HepG2 (cell line): ENCODE data around the gene KLF11. TPM values are rescaled to one million over a fixed set of nuclear protein-coding genes. Genes with fewer than 3 reads are reported as not detected.

Experiments used
- ATAC-seq: fragments of 200-7000 bp; cut with Tn5 transposase; 3 replicates; pipeline ENCODE4 v1.9.1; 2020; ENCODE audit warnings: mild to moderate bottlenecking, moderate library complexity
- BruUV-seq: library from RNA; stranded (reverse); fragments of 400-500 nt; replicated peaks from 2 replicates; lab custom pipeline; 2021; lab: Mats Ljungman, UMichigan
- CTCF ChIA-PET: fragments of 300-600 bp; formaldehyde crosslinking; extraction: SDS; loops from one replicate; lab custom pipeline; 2021; ENCODE audit warnings: low total read pairs, inconsistent platforms, low intra/inter-chr PET ratio; lab: Yijun Ruan, JAX
- POLR2A ChIA-PET: fragments of 350-600 bp; sonication (Branson Sonifier 250); formaldehyde crosslinking; loops from one replicate; lab custom pipeline; 2020; ENCODE audit warnings: antibody characterized with exemption, inconsistent platforms; lab: Yijun Ruan, JAX
- DNase-seq: peaks from one replicate; pipeline ENCODE4 v3.0.0-alpha.2; 2015; ENCODE audit warnings: low spot score
- FAIRE-seq: peaks from 3 replicates; lab custom pipeline; 2011; peaks lifted over from hg19 to GRCh38; lab: Jason Lieb, UNC
- H2AFZ ChIP-seq: one replicate; pipeline ENCODE4 v1.6.1; 2011; ENCODE audit warnings: low read length, inconsistent platforms
- H3K27ac ChIP-seq: fragments of 300-600 bp; 3 replicates; pipeline ENCODE4 v1.8.0; 2011; ENCODE audit warnings: mixed run types, mild to moderate bottlenecking, mixed read lengths, low read length, inconsistent platforms; ENCODE audit not compliant: insufficient read depth; ENCODE audit errors: extremely low read length
- H3K27me3 ChIP-seq, 2 experiments: fragments of 200-600 bp in 1 of 2; 2 replicates in 1 of 2; 3 replicates in 1 of 2; pipeline versions ENCODE4 v1.6.0 to v1.8.0; 2011; ENCODE audit warnings: low read length in 2 of 2, mild to moderate bottlenecking in 2 of 2, moderate library complexity in 2 of 2, inconsistent platforms in 1 of 2; ENCODE audit not compliant: insufficient read depth in 2 of 2, control insufficient read depth in 1 of 2
- H3K36me3 ChIP-seq, 2 experiments: fragments of 200-600 bp in 1 of 2; replicated peaks in 1 of 2; 2 replicates in 1 of 2; 3 replicates in 1 of 2; pipeline versions ENCODE4 v1.5.1 to v1.8.0; 2011; ENCODE audit warnings: low read length in 2 of 2, inconsistent platforms in 1 of 2; ENCODE audit not compliant: insufficient read depth in 2 of 2, control insufficient read depth in 1 of 2
- H3K4me1 ChIP-seq: 2 replicates; pipeline ENCODE4 v1.5.1; 2012; ENCODE audit warnings: low read length, inconsistent platforms; ENCODE audit not compliant: insufficient read depth
- H3K4me2 ChIP-seq: 2 replicates; pipeline ENCODE4 v1.6.0; 2011; ENCODE audit warnings: low read depth, low read length, inconsistent platforms
- H3K4me3 ChIP-seq, 3 experiments: fragments of 200-600 bp in 1 of 3; sonication (generic), shearing (Covaris generic) in 1 of 3; replicated peaks in 1 of 3; 2 replicates each; pipeline ENCODE4 v1.5.1; 2011 to 2016; ENCODE audit warnings: low read length in 3 of 3, inconsistent platforms in 2 of 3, low read depth in 2 of 3, mild to moderate bottlenecking in 2 of 3, control low read depth in 1 of 3, mixed read lengths in 1 of 3; ENCODE audit not compliant: insufficient read depth in 1 of 3
- H3K79me2 ChIP-seq: one replicate; pipeline ENCODE4 v1.6.1; 2011; ENCODE audit warnings: low read length, inconsistent platforms; ENCODE audit not compliant: insufficient read depth
- H3K9ac ChIP-seq: 2 replicates; pipeline ENCODE4 v1.6.0; 2011; ENCODE audit warnings: mild to moderate bottlenecking, low read depth, low read length, inconsistent platforms; ENCODE audit not compliant: insufficient read depth
- H3K9me3 ChIP-seq: 2 replicates; pipeline ENCODE4 v1.5.1; 2012; ENCODE audit warnings: mild to moderate bottlenecking, low read length
- H4K20me1 ChIP-seq: 2 replicates; pipeline ENCODE4 v1.6.0; 2011; ENCODE audit warnings: inconsistent platforms, mild to moderate bottlenecking, low read length, moderate library complexity; ENCODE audit not compliant: insufficient read depth
- DNMT3B ChIP-seq: conservative IDR thresholded peaks from 2 replicates; pipeline ENCODE4 v1.6.1; 2016; ENCODE audit warnings: missing biosample characterization, control low read depth
- HNF1A ChIP-seq, 2 experiments: sonication (generic) in 1 of 2; formaldehyde crosslinking in 1 of 2; IDR thresholded peaks; 2 replicates each; pipeline versions ENCODE4 v1.4.0 to v1.6.1; 2016 to 2020; ENCODE audit warnings: borderline replicate concordance in 1 of 2, low read depth in 1 of 2, mild to moderate bottlenecking in 1 of 2, missing genetic modification reagents in 1 of 2
- NFIB ChIP-seq: sonication (generic); formaldehyde crosslinking; IDR thresholded peaks from 2 replicates; pipeline ENCODE4 v1.9.0; 2021; ENCODE audit warnings: missing genetic modification reagents, mild to moderate bottlenecking, borderline replicate concordance
- NR1H2 ChIP-seq: sonication (generic); formaldehyde crosslinking; IDR thresholded peaks from 2 replicates; pipeline ENCODE4 v1.8.1; 2022; ENCODE audit warnings: low read depth, missing genetic modification reagents, borderline replicate concordance
- ZEB1 ChIP-seq: IDR thresholded peaks from 2 replicates; pipeline ENCODE4 v1.6.1; 2012; ENCODE audit warnings: mild to moderate bottlenecking, low read depth, inconsistent platforms; ENCODE audit not compliant: insufficient replicate concordance
- WGBS: methylation state at CpG from one replicate; pipeline ENCODE4 v1.1.6; 2017; ENCODE audit warnings: low lambda C conversion rate; 5-methylcytosine and 5-hydroxymethylcytosine counted together
- in situ Hi-C: cut with HindIII; loops from 2 replicates; pipeline ENCODE4 v1.10.0; 2017; ENCODE audit warnings: low pct_unique_long_range_greater_than_20kb; ENCODE audit not compliant: extremely low pct_ligation_motif_present
- intact Hi-C: fragments of 100-400 bp; cut with micrococcal nuclease; formaldehyde crosslinking; loops from one replicate; pipeline ENCODE4 v1.10.0; 2022; ENCODE audit not compliant: unreplicated experiment
- polyA plus RNA-seq, 8 experiments: library from polyadenylated mRNA; depleted of rRNA in 3 of 8; stranded (reverse) in 7 of 8; unstranded in 1 of 8; fragments of >200 nt; fragmentation: Illumina TruSeq in 4 of 8; extraction: Trizol in 4 of 8; gene quantifications; 2 replicates each; pipeline versions ENCODE4 v1.2.1 to v1.2.3, GENCODE V29; 2011 to 2016; ENCODE audit warnings: low read depth in 4 of 8, missing spikeins in 1 of 8, mixed read lengths in 1 of 8; ENCODE audit not compliant: insufficient read depth in 1 of 8
- total RNA-seq, 5 experiments: library from RNA; depleted of rRNA; stranded (reverse); fragments of >200 nt; fragmentation: Illumina TruSeq; extraction: Trizol; gene quantifications; 2 replicates each; pipeline ENCODE4 v1.2.3, GENCODE V29; 2016; ENCODE audit warnings: low read depth in 1 of 5

KLF11 gene
- total and polyA plus RNA-seq, 2 of the 13 experiments (the other 11 are each of a cell fraction or from before 2014, with no cell fraction given): 2.5 to 11.8 TPM

DNA sequence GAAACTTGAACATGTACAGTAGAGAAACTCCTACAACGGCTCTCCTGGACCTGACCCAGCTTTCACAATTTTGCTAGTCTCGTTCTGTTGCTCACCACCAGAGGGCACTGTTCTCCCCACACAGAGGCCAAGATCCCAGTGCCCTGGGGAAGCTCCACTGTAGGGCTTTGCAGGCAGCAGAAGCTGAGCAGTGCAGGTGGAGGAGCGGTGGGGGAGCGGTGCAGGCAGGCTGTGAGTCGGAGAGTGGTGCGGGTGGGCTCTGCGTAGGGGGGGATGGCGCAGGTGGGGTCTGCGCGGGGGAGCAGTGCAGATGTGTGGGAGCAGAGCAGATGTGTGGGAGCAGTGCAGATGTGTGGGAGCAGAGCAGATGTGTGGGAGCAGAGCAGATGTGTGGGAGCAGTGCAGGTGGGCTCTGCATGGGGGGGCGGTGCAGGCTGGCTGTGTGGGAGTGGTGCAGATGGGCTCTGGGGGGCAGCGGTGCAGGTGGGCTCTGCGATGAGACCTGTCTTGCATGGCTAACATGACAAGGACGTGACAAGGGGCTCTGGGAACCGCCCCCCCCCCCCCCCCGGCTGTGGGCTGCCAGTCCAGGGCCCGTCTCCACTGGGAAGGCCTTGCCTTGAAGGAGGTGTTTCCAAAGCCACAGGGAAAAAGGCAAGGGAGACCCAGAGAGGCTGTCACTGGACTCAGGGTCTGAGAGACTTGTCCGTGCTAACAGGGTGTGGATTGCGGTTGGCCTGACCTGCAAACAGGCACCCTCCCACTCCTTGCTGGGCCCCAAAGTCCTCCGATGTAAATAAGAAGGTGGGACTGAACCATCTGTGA, 29.5 kb downstream of the KLF11 start (continued):
- no peak for TF ChIP-seq HNF1A (IDR thresholded peaks at IDR 0.05; ENCODE audit: low read depth)
- TF ChIP-seq HNF1A (CRISPR knock-in tag; IDR thresholded peaks at IDR 0.05; ENCODE audit: borderline replicate concordance): no peak
- no peak for TF ChIP-seq ZEB1
- TF ChIP-seq NR1H2 (CRISPR knock-in tag): no peak
- TF ChIP-seq NFIB (CRISPR knock-in tag): no peak

- H4K20me1 ChIP-seq: no peaks in the 10 kb centered on the region
- no peak overlapping the region for H3K9ac ChIP-seq
- no peaks in the 10 kb centered on the region for H3K9me3 ChIP-seq
- TF ChIP-seq DNMT3B (CRISPR knock-in tag): no peak
- TF ChIP-seq, all 625 proteins: peak for 0
- BruUV-seq: no TSS peak
- no peaks in the 10 kb centered on the region for H3K79me2 ChIP-seq
- ATAC-seq (no peak), FAIRE-seq (no peak), DNase-seq (no peak)
- in situ Hi-C loops (loop anchor here (5.0 kb wide), 1 partner anchor 364 kb away; no protein-coding TSS in a partner anchor), intact Hi-C loops (no loop called here)
- no peak overlapping the region for H3K4me2 ChIP-seq
- peaks cover 8 to 65% of the 10 kb centered on the region in 2 experiments; a peak in 4 of 5 replicates for H3K27me3 ChIP-seq
- peaks cover 13% of the 10 kb centered on the region for H3K4me1 ChIP-seq
- CTCF ChIA-PET: interaction anchor here (2.3 kb wide), 1 partner anchor 23 kb away, joined by 32 read pairs; no protein-coding TSS in a partner anchor
- H3K4me3 ChIP-seq: no peak overlapping the region
- POLR2A ChIA-PET: interaction anchor here (2.1 kb wide), 1 partner anchor 24 kb away, joined by 15 read pairs; no protein-coding TSS in a partner anchor
- H3K36me3 ChIP-seq: no peaks in the 10 kb centered on the region
- WGBS: 41% methylated on average over 8 of the region's 8 CpGs
- no peak overlapping the region for H2AFZ ChIP-seq
- no peak overlapping the region for H3K27ac ChIP-seq
Observed at GRCh38 chr2:10073706-10074105, 30.4 kb downstream of the KLF11 start.
